ENCODE data around the gene RYR2.
"Not testable (repeated sequence)": the region's sequence is repeated elsewhere in the genome, so short reads cannot be mapped to it uniquely, and the experiment has no call there.

RYR2 gene

DNA sequence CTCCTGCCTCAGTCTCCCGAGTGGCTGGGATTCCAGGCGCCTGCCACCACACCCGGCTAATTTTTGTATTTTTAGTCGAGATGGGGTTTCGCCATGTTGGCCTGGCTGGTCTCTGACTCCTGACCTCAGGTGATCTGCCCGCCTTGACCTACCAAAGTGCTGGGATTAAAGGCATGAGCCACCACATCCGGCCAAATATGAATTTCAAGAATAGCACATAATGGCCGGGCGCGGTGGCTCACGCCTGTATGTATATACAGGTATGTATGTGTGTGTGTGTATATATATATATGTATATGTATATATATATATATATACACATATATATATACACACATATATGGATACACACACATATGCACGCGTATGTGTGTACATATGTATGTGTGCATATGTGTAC, 753.6 kb downstream of the RYR2 start:
- Mint-ChIP-seq H3K9me3 (no peaks in the 10 kb centered on the region), H3K36me3 (no peaks in the 10 kb centered on the region), H3K4me3 (no peak overlapping the region), H3K4me1 (no peaks in the 10 kb centered on the region), H3K27me3 (no peaks in the 10 kb centered on the region), H3K27ac (no peak overlapping the region)
- ATAC-seq = no peak

- ATAC-seq = no peak
- no peaks in the 10 kb centered on the region for H3K4me1 Mint-ChIP-seq
- no peak overlapping the region for H3K4me3 Mint-ChIP-seq
Measured at GRCh38 chr1:237799762-237800474, 757.9 kb downstream of the RYR2 start.

GRCh38 chr1:237804516-237804915, 762.5 kb downstream of the RYR2 start:
- H3K9me3 Mint-ChIP-seq = peaks cover 3% of the 10 kb centered on the region
- H3K27ac Mint-ChIP-seq = no peak overlapping the region
- H3K4me3 Mint-ChIP-seq = no peak overlapping the region
- no peaks in the 10 kb centered on the region for H3K36me3 Mint-ChIP-seq
- H3K4me1 Mint-ChIP-seq = no peaks in the 10 kb centered on the region
- ATAC-seq = no peak
- no peaks in the 10 kb centered on the region for H3K27me3 Mint-ChIP-seq

More at GRCh38 chr1:237799762-237800474, 757.9 kb downstream of the RYR2 start:
- Mint-ChIP-seq H3K27me3 (no peaks in the 10 kb centered on the region), H3K36me3 (no peaks in the 10 kb centered on the region), H3K27ac (no peak overlapping the region), H3K9me3 (peaks cover 3% of the 10 kb centered on the region)

DNA sequence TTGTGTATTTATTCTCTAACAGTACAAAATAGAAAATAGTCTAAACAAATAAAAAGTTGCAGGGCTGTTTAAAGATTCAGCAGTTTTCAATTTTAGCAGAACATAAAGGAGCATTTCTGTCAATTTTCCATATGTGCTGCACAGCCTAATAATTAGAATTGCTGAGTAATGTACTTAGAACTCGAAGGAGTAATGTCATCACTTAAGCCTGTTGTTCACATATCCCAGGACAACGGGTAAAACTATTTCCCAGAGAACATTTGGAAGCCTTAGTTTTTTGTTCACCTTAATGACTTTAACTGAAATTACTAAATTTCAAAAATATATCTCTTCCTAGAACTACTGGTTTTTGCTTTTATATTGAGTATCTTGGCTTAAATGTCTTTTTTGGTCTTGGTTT, 767.1 kb downstream of the RYR2 start:
- Mint-ChIP-seq H3K27ac (no peak overlapping the region), H3K27me3 (no peaks in the 10 kb centered on the region), H3K36me3 (no peaks in the 10 kb centered on the region), H3K4me1 (no peaks in the 10 kb centered on the region), H3K9me3 (no peaks in the 10 kb centered on the region), H3K4me3 (no peak overlapping the region)
- ATAC-seq = no peak

- H3K36me3 Mint-ChIP-seq = no peaks in the 10 kb centered on the region
- H3K27ac Mint-ChIP-seq = no peak overlapping the region
- H3K4me3 Mint-ChIP-seq = no peak overlapping the region
- no peak for ATAC-seq
- no peaks in the 10 kb centered on the region for H3K9me3 Mint-ChIP-seq
- H3K4me1 Mint-ChIP-seq = no peaks in the 10 kb centered on the region
- H3K27me3 Mint-ChIP-seq = no peaks in the 10 kb centered on the region
Measured at GRCh38 chr1:237811633-237812032, 769.6 kb downstream of the RYR2 start.

DNA sequence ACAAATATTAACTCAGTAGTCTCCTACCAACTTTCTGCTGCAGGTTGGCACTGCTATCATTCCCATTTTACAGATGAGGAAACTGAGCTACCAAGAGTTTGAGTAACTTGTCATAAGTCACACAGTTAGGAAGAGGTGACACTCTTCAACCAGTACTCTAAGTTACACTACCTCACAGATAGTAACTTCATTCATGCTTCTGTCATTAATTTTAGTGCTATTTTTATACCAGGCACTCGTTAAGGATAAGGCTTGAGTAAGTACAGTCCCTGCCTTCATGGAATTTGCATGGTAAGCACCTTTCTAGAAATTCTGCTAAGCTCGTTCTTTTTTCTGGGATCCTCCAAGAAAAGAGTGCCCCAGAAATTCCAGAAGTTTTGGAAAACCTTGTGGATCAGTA, 770.1 kb downstream of the RYR2 start:
- Mint-ChIP-seq H3K4me3 (no peak overlapping the region), H3K4me1 (no peaks in the 10 kb centered on the region), H3K36me3 (no peaks in the 10 kb centered on the region), H3K27ac (no peak overlapping the region), H3K9me3 (no peaks in the 10 kb centered on the region), H3K27me3 (no peaks in the 10 kb centered on the region)
- ATAC-seq = no peak

- Mint-ChIP-seq H3K27me3 (no peaks in the 10 kb centered on the region), H3K9me3 (no peaks in the 10 kb centered on the region), H3K27ac (no peak overlapping the region), H3K4me3 (no peak overlapping the region), H3K36me3 (no peaks in the 10 kb centered on the region), H3K4me1 (no peaks in the 10 kb centered on the region)
- no peak for ATAC-seq
Measured at GRCh38 chr1:237814319-237814924, 772.4 kb downstream of the RYR2 start.

- Mint-ChIP-seq H3K9me3 (no peaks in the 10 kb centered on the region), H3K4me1 (no peaks in the 10 kb centered on the region), H3K36me3 (no peaks in the 10 kb centered on the region), H3K4me3 (no peak overlapping the region), H3K27me3 (no peaks in the 10 kb centered on the region), H3K27ac (no peak overlapping the region)
- no peak for ATAC-seq
Measured at GRCh38 chr1:237817277-237817676, 775.3 kb downstream of the RYR2 start.

GRCh38 chr1:237820634-237821033, 778.6 kb downstream of the RYR2 start:
- not testable (repeated sequence) for H3K27ac Mint-ChIP-seq, ATAC-seq, H3K4me1 Mint-ChIP-seq, H3K4me3 Mint-ChIP-seq, H3K9me3 Mint-ChIP-seq, H3K27me3 Mint-ChIP-seq, H3K36me3 Mint-ChIP-seq

GRCh38 chr1:237832858-237833257, 790.9 kb downstream of the RYR2 start:
- Mint-ChIP-seq H3K36me3 (no peaks in the 10 kb centered on the region), H3K9me3 (no peaks in the 10 kb centered on the region), H3K4me3 (no peak overlapping the region), H3K27me3 (no peaks in the 10 kb centered on the region), H3K27ac (no peak overlapping the region), H3K4me1 (no peaks in the 10 kb centered on the region)
- no peak for ATAC-seq

DNA sequence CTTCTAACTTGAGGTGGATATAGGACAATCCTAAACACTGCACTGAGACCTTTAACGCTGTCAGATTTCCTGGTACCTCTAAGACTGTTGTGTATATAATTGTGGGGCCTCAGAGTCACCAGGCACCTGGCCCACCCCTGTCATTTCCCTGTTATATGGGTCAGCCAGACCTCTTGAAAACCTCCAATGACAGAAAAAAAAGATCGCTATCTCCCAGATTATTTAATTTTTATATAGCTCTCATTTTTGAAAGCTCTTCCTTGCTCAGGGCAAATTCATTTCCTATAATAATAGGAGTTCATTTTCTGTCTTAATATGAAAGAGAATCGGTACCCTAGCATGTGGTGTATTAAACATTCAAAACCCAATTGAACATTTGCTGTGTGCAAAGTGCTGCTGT, 792.1 kb downstream of the RYR2 start:
- no peaks in the 10 kb centered on the region for H3K4me1 Mint-ChIP-seq
- H3K4me3 Mint-ChIP-seq = no peak overlapping the region
- no peaks in the 10 kb centered on the region for H3K9me3 Mint-ChIP-seq
- ATAC-seq = no peak
- no peaks in the 10 kb centered on the region for H3K36me3 Mint-ChIP-seq
- no peaks in the 10 kb centered on the region for H3K27me3 Mint-ChIP-seq
- H3K27ac Mint-ChIP-seq = no peak overlapping the region

GRCh38 chr1:237834461-237834860, 792.5 kb downstream of the RYR2 start:
- ATAC-seq = no peak
- H3K9me3 Mint-ChIP-seq = no peaks in the 10 kb centered on the region
- no peak overlapping the region for H3K4me3 Mint-ChIP-seq
- H3K4me1 Mint-ChIP-seq = no peaks in the 10 kb centered on the region
- H3K27ac Mint-ChIP-seq = no peak overlapping the region
- no peaks in the 10 kb centered on the region for H3K36me3 Mint-ChIP-seq
- H3K27me3 Mint-ChIP-seq = no peaks in the 10 kb centered on the region

- no peak for ATAC-seq
- Mint-ChIP-seq H3K27ac (no peak overlapping the region), H3K9me3 (no peaks in the 10 kb centered on the region), H3K27me3 (no peaks in the 10 kb centered on the region), H3K4me1 (no peaks in the 10 kb centered on the region), H3K36me3 (no peaks in the 10 kb centered on the region), H3K4me3 (no peak overlapping the region)
Measured at GRCh38 chr1:237838320-237838719, 796.3 kb downstream of the RYR2 start.

DNA sequence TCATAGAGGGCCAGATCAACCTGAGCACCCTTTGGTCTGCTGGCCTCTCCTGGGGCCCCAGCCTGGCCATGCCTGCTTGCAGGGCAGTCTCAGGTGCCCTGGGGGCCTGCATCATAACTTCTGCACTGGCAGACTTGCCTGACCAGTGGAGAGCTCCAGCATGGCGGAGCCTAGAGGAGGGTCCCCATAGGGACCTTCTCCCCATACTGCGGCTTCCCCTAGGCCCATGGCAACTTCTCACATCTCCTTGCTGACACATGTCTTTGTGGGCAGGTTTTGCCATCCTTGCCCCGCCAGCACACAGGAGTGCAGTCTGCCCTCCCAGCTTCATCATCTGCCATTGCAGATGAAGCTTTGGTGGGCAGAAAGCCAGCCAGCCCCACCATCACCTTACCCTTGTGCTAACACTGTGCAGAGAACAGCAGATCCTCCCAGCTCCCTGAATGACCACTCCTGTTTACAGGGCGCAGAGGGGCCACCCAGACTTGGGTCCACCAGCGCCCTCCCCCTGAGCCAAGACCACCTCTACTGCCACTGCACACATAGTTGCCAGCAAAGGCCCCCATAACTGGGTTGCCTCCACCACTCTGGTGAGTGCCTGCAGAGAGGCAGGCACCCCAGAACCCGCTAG, 797.0 kb downstream of the RYR2 start:
- no peaks in the 10 kb centered on the region for H3K9me3 Mint-ChIP-seq
- no peak overlapping the region for H3K27ac Mint-ChIP-seq
- H3K4me1 Mint-ChIP-seq = no peaks in the 10 kb centered on the region
- H3K36me3 Mint-ChIP-seq = no peaks in the 10 kb centered on the region
- ATAC-seq = no peak
- H3K27me3 Mint-ChIP-seq = no peaks in the 10 kb centered on the region
- no peak overlapping the region for H3K4me3 Mint-ChIP-seq

GRCh38 chr1:237841485-237841884, 799.5 kb downstream of the RYR2 start:
- H3K4me1 Mint-ChIP-seq = no peaks in the 10 kb centered on the region
- H3K9me3 Mint-ChIP-seq = peaks cover 7% of the 10 kb centered on the region
- no peak overlapping the region for H3K27ac Mint-ChIP-seq
- ATAC-seq = no peak
- no peaks in the 10 kb centered on the region for H3K27me3 Mint-ChIP-seq
- no peaks in the 10 kb centered on the region for H3K36me3 Mint-ChIP-seq
- no peak overlapping the region for H3K4me3 Mint-ChIP-seq

DNA sequence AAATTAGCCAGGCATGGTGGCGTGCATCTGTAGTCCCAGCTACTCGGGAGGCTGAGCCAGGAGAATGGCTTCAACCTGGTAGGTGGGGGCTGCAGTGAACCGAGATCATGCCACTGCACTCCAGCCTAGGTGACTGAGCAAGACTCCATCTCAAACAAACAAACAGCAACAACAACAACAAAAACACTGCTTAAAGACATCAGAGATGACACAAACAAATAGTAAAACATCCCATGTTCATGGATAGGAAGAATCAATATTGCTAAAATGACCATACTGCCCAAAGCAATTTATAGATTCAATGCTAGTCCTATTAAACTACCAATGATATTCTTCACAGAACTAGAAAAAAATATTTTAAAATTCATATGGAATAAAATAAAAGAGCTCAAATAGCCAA, 801.5 kb downstream of the RYR2 start:
- not testable (repeated sequence) for H3K36me3 Mint-ChIP-seq, H3K27ac Mint-ChIP-seq, ATAC-seq, H3K4me1 Mint-ChIP-seq, H3K27me3 Mint-ChIP-seq, H3K4me3 Mint-ChIP-seq
- H3K9me3 Mint-ChIP-seq = peaks cover 13% of the 10 kb centered on the region
